H1 (cell line): Measurements from ENCODE around the gene H1-8. TPM values are rescaled to one million over a fixed set of nuclear protein-coding genes. Genes with fewer than 3 reads are reported as not detected.

Experiments
- CTCF ChIA-PET: fragments of 300-600 bp; sonication (Branson Sonifier 250); formaldehyde crosslinking; loops from one replicate; lab custom pipeline; 2021; ENCODE audit not compliant: partially characterized antibody; lab: Charles Lee
- POLR2A ChIA-PET: fragments of 300-600 bp; sonication (Branson Sonifier 250); formaldehyde crosslinking; loops from one replicate; lab custom pipeline; 2021; ENCODE audit warnings: inconsistent platforms; ENCODE audit not compliant: partially characterized antibody; lab: Charles Lee
- DNase-seq, 2 experiments: peaks; one replicate each; pipeline versions ENCODE4 v3.0.0 to v3.0.0-alpha.2; 2010 to 2022; ENCODE audit warnings: low spot score in 2 of 2, low read depth in 1 of 2, mixed read lengths in 1 of 2
- FAIRE-seq: peaks from 2 replicates; lab custom pipeline; 2011; peaks lifted over from hg19 to GRCh38; lab: Jason Lieb, UNC
- H2AFZ ChIP-seq: 2 replicates; pipeline ENCODE4 v1.8.1; 2012; ENCODE audit warnings: low read length, inconsistent platforms
- H2AK5ac ChIP-seq: 2 replicates; pipeline ENCODE4 v1.6.1; 2013; ENCODE audit warnings: low read depth, low read length
- H2BK120ac ChIP-seq: replicated peaks from 2 replicates; pipeline ENCODE3; 2013; ENCODE audit warnings: low read depth, low read length, inconsistent platforms
- H2BK12ac ChIP-seq: 2 replicates; pipeline ENCODE4 v1.6.1; 2013; ENCODE audit warnings: low read depth, low read length
- H2BK15ac ChIP-seq: 2 replicates; pipeline ENCODE4 v1.6.1; 2013; ENCODE audit warnings: low read length
- H2BK20ac ChIP-seq: 2 replicates; pipeline ENCODE4 v1.6.1; 2013; ENCODE audit warnings: low read length
- H2BK5ac ChIP-seq: 2 replicates; pipeline ENCODE4 v1.6.1; 2013; ENCODE audit warnings: low read depth, low read length
- H3K14ac ChIP-seq: 2 replicates; pipeline ENCODE4 v1.6.1; 2013; ENCODE audit warnings: inconsistent platforms; ENCODE audit not compliant: insufficient read length
- H3K18ac ChIP-seq: 2 replicates; pipeline ENCODE4 v1.6.1; 2013; ENCODE audit warnings: low read length; ENCODE audit errors: extremely low read depth
- H3K23ac ChIP-seq: 2 replicates; pipeline ENCODE4 v1.6.1; 2013; ENCODE audit warnings: inconsistent platforms; ENCODE audit not compliant: insufficient read length
- H3K23me2 ChIP-seq: 2 replicates; pipeline ENCODE4 v1.6.1; 2013; ENCODE audit warnings: low read depth, low read length
- H3K27ac ChIP-seq: 2 replicates; pipeline ENCODE4 v1.6.1; 2011; ENCODE audit warnings: low read depth, low read length, inconsistent platforms
- H3K27me3 ChIP-seq, 4 experiments: replicated peaks in 1 of 4; 1 replicate in 1 of 4; 2 replicates in 3 of 4; pipeline versions ENCODE4 v1.6.1 to v1.8.1; 2011 to 2013; ENCODE audit warnings: low read length in 3 of 4, mild to moderate bottlenecking in 3 of 4, inconsistent platforms in 2 of 4, mixed read lengths in 2 of 4, moderate library complexity in 1 of 4; ENCODE audit not compliant: control insufficient read depth in 3 of 4, insufficient read depth in 3 of 4; ENCODE audit errors: extremely low read depth in 1 of 4
- H3K36me3 ChIP-seq, 4 experiments: 2 replicates each; pipeline versions ENCODE4 v1.6.1 to v1.8.1; 2011 to 2013; ENCODE audit warnings: mild to moderate bottlenecking in 4 of 4, low read length in 3 of 4, moderate library complexity in 2 of 4, control low read depth in 1 of 4, inconsistent platforms in 1 of 4; ENCODE audit not compliant: insufficient read depth in 4 of 4, control insufficient read depth in 2 of 4
- H3K4ac ChIP-seq: replicated peaks from 2 replicates; pipeline ENCODE3; 2013; ENCODE audit warnings: low read length, low read depth, mixed read lengths, inconsistent platforms; ENCODE audit not compliant: insufficient read length
- H3K4me1 ChIP-seq, 4 experiments: replicated peaks in 1 of 4; 1 replicate in 1 of 4; 2 replicates in 3 of 4; pipeline versions ENCODE4 v1.6.1 to v1.8.1; 2011 to 2013; ENCODE audit warnings: low read length in 3 of 4, inconsistent platforms in 2 of 4, mixed read lengths in 1 of 4; ENCODE audit not compliant: insufficient read depth in 4 of 4, control insufficient read depth in 3 of 4
- H3K4me2 ChIP-seq, 2 experiments: 2 replicates each; pipeline versions ENCODE4 v1.6.1 to v1.8.1; 2011 to 2013; ENCODE audit warnings: low read depth in 2 of 2, low read length in 2 of 2, control low read depth in 1 of 2, inconsistent platforms in 1 of 2, mild to moderate bottlenecking in 1 of 2; ENCODE audit not compliant: insufficient read depth in 1 of 2
- H3K4me3 ChIP-seq, 4 experiments: fragments of 200-600, 300-600 bp in 1 of 4; sonication (generic), shearing (Covaris generic), sonication (Bioruptor Twin) in 1 of 4; 2 replicates each; pipeline versions ENCODE4 v1.5.1 to v1.8.1; 2011 to 2016; ENCODE audit warnings: low read length in 4 of 4, low read depth in 3 of 4, control low read depth in 2 of 4, inconsistent platforms in 2 of 4, mild to moderate bottlenecking in 2 of 4, mixed read lengths in 1 of 4, moderate library complexity in 1 of 4; ENCODE audit not compliant: insufficient read depth in 2 of 4; ENCODE audit errors: extremely low read depth in 1 of 4
- H3K56ac ChIP-seq: replicated peaks from 2 replicates; pipeline ENCODE3; 2013; ENCODE audit warnings: low read depth, mild to moderate bottlenecking, mixed read lengths, low read length, inconsistent platforms; ENCODE audit not compliant: insufficient read length
- H3K79me1 ChIP-seq: 2 replicates; pipeline ENCODE4 v1.6.1; 2013; ENCODE audit warnings: low read depth, low read length, control low read depth
- H3K79me2 ChIP-seq, 2 experiments: 2 replicates each; pipeline versions ENCODE4 v1.6.1 to v1.8.1; 2012 to 2013; ENCODE audit warnings: low read length in 2 of 2, mild to moderate bottlenecking in 2 of 2, inconsistent platforms in 1 of 2; ENCODE audit not compliant: insufficient read depth in 2 of 2, control insufficient read depth in 1 of 2
- H3K9ac ChIP-seq, 4 experiments: replicated peaks in 1 of 4; 1 replicate in 1 of 4; 2 replicates in 3 of 4; pipeline versions ENCODE4 v1.6.1 to v1.8.1; 2011 to 2013; ENCODE audit warnings: low read depth in 3 of 4, low read length in 3 of 4, control low read depth in 2 of 4, mild to moderate bottlenecking in 2 of 4, moderate library complexity in 2 of 4, inconsistent platforms in 1 of 4; ENCODE audit errors: extremely low read depth in 1 of 4
- H3K9me3 ChIP-seq, 2 experiments: 2 replicates each; pipeline versions ENCODE4 v1.6.1 to v1.8.1; 2012 to 2013; ENCODE audit warnings: mild to moderate bottlenecking in 2 of 2, moderate library complexity in 2 of 2, control low read depth in 1 of 2, inconsistent platforms in 1 of 2, low read depth in 1 of 2, low read length in 1 of 2, mixed read lengths in 1 of 2; ENCODE audit not compliant: insufficient read depth in 2 of 2
- H4K20me1 ChIP-seq, 2 experiments: replicated peaks in 1 of 2; 2 replicates each; pipeline versions ENCODE3 to v1.8.1; 2011 to 2013; ENCODE audit warnings: inconsistent platforms in 2 of 2, low read length in 2 of 2, mild to moderate bottlenecking in 1 of 2; ENCODE audit not compliant: insufficient read depth in 2 of 2, control insufficient read depth in 1 of 2
- H4K5ac ChIP-seq: 2 replicates; pipeline ENCODE4 v1.6.1; 2013; ENCODE audit warnings: low read length, low read depth, mixed read lengths, inconsistent platforms; ENCODE audit not compliant: insufficient read length
- H4K8ac ChIP-seq: 2 replicates; pipeline ENCODE4 v1.8.0; 2013; ENCODE audit warnings: mild to moderate bottlenecking, moderate library complexity, low read length, inconsistent platforms; ENCODE audit not compliant: insufficient read depth; ENCODE audit errors: extremely low read depth
- H4K91ac ChIP-seq: replicated peaks from 2 replicates; pipeline ENCODE3; 2013; ENCODE audit warnings: low read length, mixed read lengths, inconsistent platforms; ENCODE audit not compliant: insufficient read length
- CBX5 ChIP-seq: fragments of 300-800, 300-1000 bp; sonication (generic); IDR thresholded peaks from 2 replicates; pipeline ENCODE4 v1.7.1; 2016; ENCODE audit warnings: antibody characterized with exemption, low read length, low read depth
- GTF2F1 ChIP-seq: IDR thresholded peaks from 2 replicates; pipeline ENCODE4 v1.6.1; 2012; ENCODE audit warnings: low read depth, low read length, improper control_type of control experiment, borderline replicate concordance
- HDAC2 ChIP-seq, 2 experiments: fragments of 300-600 bp in 1 of 2; sonication (generic) in 1 of 2; IDR thresholded peaks; 2 replicates each; pipeline ENCODE4 v1.6.1; 2011 to 2012; ENCODE audit warnings: low read depth in 2 of 2, low read length in 2 of 2, mild to moderate bottlenecking in 2 of 2, moderate library complexity in 2 of 2, borderline replicate concordance in 1 of 2, inconsistent platforms in 1 of 2
- JUN ChIP-seq: IDR thresholded peaks from 2 replicates; pipeline ENCODE4 v1.6.1; 2011; ENCODE audit warnings: low read depth, mild to moderate bottlenecking, improper control_type of control experiment, low read length
- POLR2AphosphoS5 ChIP-seq: IDR thresholded peaks from 2 replicates; pipeline ENCODE4 v1.6.1; 2011; ENCODE audit warnings: low read depth, low read length
- SAP30 ChIP-seq: fragments of 300-600 bp; sonication (generic); IDR thresholded peaks from 2 replicates; pipeline ENCODE4 v1.7.1; 2012; ENCODE audit warnings: low read length, moderate library complexity, mild to moderate bottlenecking, inconsistent platforms; ENCODE audit not compliant: insufficient read depth, insufficient replicate concordance
- SIN3A ChIP-seq, 2 experiments: IDR thresholded peaks in 1 of 2; conservative IDR thresholded peaks in 1 of 2; 2 replicates each; pipeline ENCODE4 v1.6.1; 2011 to 2012; ENCODE audit warnings: low read length in 2 of 2, improper control_type of control experiment in 1 of 2, low read depth in 1 of 2, mild to moderate bottlenecking in 1 of 2
- SIX5 ChIP-seq: IDR thresholded peaks from 2 replicates; pipeline ENCODE4 v1.6.1; 2011; ENCODE audit warnings: mild to moderate bottlenecking, low read depth, low read length
- SP4 ChIP-seq: IDR thresholded peaks from 2 replicates; pipeline ENCODE4 v1.6.1; 2012; ENCODE audit warnings: low read length, inconsistent platforms
- SRF ChIP-seq: IDR thresholded peaks from 2 replicates; pipeline ENCODE4 v1.6.1; 2011; ENCODE audit warnings: mild to moderate bottlenecking, low read depth, low read length, moderate library complexity
- WGBS, 2 experiments: shearing (Covaris generic) in 1 of 2; methylation state at CpG; one replicate each; pipeline versions ENCODE4 v1.1.6 to v1.1.7; 2013 to 2015; ENCODE audit warnings: low lambda C conversion rate in 2 of 2, mixed read lengths in 2 of 2, inconsistent platforms in 1 of 2, low coverage in 1 of 2, missing lambda C conversion rate in 1 of 2; ENCODE audit not compliant: insufficient replicate concordance in 2 of 2, insufficient coverage in 1 of 2, insufficient read length in 1 of 2; ENCODE audit errors: extremely low coverage in 1 of 2, missing lambda C conversion rate in 1 of 2; 5-methylcytosine and 5-hydroxymethylcytosine counted together
- polyA plus RNA-seq, 7 experiments: library from polyadenylated mRNA; depleted of rRNA in 3 of 7; stranded (reverse) in 5 of 7; unstranded in 2 of 7; fragments of >200 nt in 5 of 7; fragments of 200-250 nt in 2 of 7; gene quantifications; 1 replicate in 5 of 7; 2 replicates in 1 of 7; 4 replicates in 1 of 7; pipeline versions ENCODE4 v1.2.1 to v1.2.3, GENCODE V29; 2011 to 2013; ENCODE audit warnings: missing spikeins in 2 of 7, mixed read lengths in 2 of 7
- total RNA-seq: library from RNA; stranded (reverse); fragmentation: NEBNext Ultra II Directional; extraction: Animal tissue kit (Norgen Biotek cat#: 25700); gene quantifications from 2 replicates; pipeline ENCODE4 v1.2.1, GENCODE V29; 2021
- TF ChIP-seq, protein P1 (sequence below): IDR thresholded peaks from 2 replicates; pipeline ENCODE4 v1.6.1; 2012; ENCODE audit warnings: low read length, inconsistent platforms

Gene H1-8
- total and polyA plus RNA-seq, 2 of the 8 experiments (the other 6 are each of a cell fraction or from before 2014, with no cell fraction given) = not detected

DNA sequence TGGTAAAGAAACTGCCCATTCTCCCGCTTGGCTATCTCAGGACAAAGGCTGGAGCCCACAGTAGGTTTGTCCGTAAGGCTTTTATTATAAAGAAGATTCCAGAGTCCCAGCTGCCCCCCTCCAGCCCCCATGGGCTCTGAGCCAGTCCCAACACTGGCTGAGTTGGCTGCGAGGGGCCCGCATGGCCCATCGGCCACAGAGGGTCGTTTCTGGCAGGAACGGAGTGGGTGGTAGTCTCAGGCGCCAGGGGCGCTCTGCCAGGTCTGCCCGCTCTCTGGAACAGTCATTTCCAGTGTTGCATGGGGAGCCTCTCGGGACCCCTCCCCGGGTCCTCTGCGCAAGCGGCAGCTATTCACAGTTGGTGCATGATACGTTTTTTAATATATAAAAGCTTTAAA, 12.2 kb downstream of the H1-8 start:
- Histone ChIP-seq H2AFZ (no peak overlapping the region), H3K27me3 (no peaks in the 10 kb centered on the region; a peak in 1 of 7 replicates), H2BK5ac (0 out of 2 replicates have a peak overlapping the region, but pooled peaks have one; percentile 44), H3K4ac (no peak overlapping the region), H3K23me2 (no peaks in the 10 kb centered on the region), H4K91ac (no peak overlapping the region), H3K9me3 (no peaks in the 10 kb centered on the region), H2BK120ac (no peak overlapping the region), H2BK20ac (no peak overlapping the region), H2BK15ac (no peak overlapping the region), H3K4me3 (no peak overlapping the region), H4K5ac (no peak overlapping the region), H3K36me3 (no peaks in the 10 kb centered on the region; a peak in 1 of 8 replicates), H3K14ac (no peak overlapping the region), H3K79me1 (no peaks in the 10 kb centered on the region), H2AK5ac (no peak overlapping the region), H3K4me2 (no peak overlapping the region), H2BK12ac (no peak overlapping the region), H3K27ac (no peak overlapping the region), H3K56ac (no peak overlapping the region), H3K4me1 (peaks cover 3 to 22% (median 11%) of the 10 kb centered on the region in 4 experiments), H4K8ac (no peak overlapping the region), H3K9ac (no peak overlapping the region), H4K20me1 (peaks cover 0 to 1% of the 10 kb centered on the region in 2 experiments), H3K23ac (no peak overlapping the region), H3K18ac (no peak overlapping the region), H3K79me2 (no peaks in the 10 kb centered on the region)
- 94% methylated on average over 15 of the region's 15 CpGs; no CpG with 5 or more reads in 1 of the 2 experiments for WGBS, 2 experiments
- ChIA-PET POLR2A (interaction anchor here (0.7 to 1.2 kb wide), 5 partner anchors 11 to 239 kb away, joined by 3 to 5 read pairs (median 4); a partner anchor contains a TSS), CTCF (interaction anchor here (0.9 to 11.3 kb wide), 7 partner anchors 11 to 168 kb away, joined by 3 to 93 read pairs (median 5); partner anchors contain the start of genes H1-8 and RHO)
- DNase-seq (no peak), FAIRE-seq (no peak)
- TF ChIP-seq CBX5 (no peak), JUN (no peak), POLR2AphosphoS5 (no peak), SIX5 (no peak), SAP30 (no peak), GTF2F1 (no peak), SRF (no peak), HDAC2 (IDR thresholded peaks at IDR 0.05; ENCODE audit: borderline replicate concordance in 1 of 2, low read depth in 2 of 2, low read length in 2 of 2) (no peak), SP4 (no peak), SIN3A (conservative IDR thresholded peaks at IDR 0.05 in 1 of 2, IDR thresholded peaks at IDR 0.05 in 1 of 2; ENCODE audit: low read depth in 1 of 2, low read length in 2 of 2) (no peak)
- TF ChIP-seq, protein P1, sequence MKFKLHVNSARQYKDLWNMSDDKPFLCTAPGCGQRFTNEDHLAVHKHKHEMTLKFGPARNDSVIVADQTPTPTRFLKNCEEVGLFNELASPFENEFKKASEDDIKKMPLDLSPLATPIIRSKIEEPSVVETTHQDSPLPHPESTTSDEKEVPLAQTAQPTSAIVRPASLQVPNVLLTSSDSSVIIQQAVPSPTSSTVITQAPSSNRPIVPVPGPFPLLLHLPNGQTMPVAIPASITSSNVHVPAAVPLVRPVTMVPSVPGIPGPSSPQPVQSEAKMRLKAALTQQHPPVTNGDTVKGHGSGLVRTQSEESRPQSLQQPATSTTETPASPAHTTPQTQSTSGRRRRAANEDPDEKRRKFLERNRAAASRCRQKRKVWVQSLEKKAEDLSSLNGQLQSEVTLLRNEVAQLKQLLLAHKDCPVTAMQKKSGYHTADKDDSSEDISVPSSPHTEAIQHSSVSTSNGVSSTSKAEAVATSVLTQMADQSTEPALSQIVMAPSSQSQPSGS = no peak
